ENCODE results near the gene NT5DC3. TPM values are rescaled to one million over a fixed set of nuclear protein-coding genes. Genes with fewer than 3 reads are reported as not detected.

Gene NT5DC3
- total RNA-seq, 1 experiment from 2014 or later = 9.5 TPM

DNA sequence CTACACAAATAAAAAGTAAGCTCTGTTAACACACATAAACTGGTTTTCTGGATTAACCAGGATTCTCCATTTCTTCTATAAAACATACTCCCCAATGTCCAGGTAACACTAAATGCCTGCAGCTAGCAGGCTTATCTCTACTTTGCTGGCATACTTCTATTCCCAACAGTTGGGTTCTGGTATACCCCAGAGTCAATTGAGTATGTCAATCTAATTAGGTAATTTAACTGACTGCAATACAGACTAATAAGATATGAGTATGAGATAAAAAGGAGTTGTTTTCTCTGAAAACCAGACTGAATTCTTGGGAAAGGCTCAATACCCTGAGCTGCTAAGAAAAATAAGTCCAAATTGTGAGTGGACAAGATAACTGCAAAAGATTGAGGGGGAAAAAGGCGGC lies 9.4 kb upstream of the NT5DC3 start:
- TF ChIP-seq, protein P1, sequence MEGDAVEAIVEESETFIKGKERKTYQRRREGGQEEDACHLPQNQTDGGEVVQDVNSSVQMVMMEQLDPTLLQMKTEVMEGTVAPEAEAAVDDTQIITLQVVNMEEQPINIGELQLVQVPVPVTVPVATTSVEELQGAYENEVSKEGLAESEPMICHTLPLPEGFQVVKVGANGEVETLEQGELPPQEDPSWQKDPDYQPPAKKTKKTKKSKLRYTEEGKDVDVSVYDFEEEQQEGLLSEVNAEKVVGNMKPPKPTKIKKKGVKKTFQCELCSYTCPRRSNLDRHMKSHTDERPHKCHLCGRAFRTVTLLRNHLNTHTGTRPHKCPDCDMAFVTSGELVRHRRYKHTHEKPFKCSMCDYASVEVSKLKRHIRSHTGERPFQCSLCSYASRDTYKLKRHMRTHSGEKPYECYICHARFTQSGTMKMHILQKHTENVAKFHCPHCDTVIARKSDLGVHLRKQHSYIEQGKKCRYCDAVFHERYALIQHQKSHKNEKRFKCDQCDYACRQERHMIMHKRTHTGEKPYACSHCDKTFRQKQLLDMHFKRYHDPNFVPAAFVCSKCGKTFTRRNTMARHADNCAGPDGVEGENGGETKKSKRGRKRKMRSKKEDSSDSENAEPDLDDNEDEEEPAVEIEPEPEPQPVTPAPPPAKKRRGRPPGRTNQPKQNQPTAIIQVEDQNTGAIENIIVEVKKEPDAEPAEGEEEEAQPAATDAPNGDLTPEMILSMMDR (IDR thresholded peaks at IDR 0.05; ENCODE audit: insufficient read depth in 1 of 2, low read depth in 1 of 2, low read length in 1 of 2, severe bottlenecking in 1 of 2, unreplicated experiment in 1 of 2) = no peak
- BruUV-seq (replicated peaks) = no TSS peak
- Histone ChIP-seq H3K4me1 (peaks cover 5% of the 10 kb centered on the region; the same call in 1 of the 2 replicates), H3K27me3 (replicated peaks; ENCODE audit: control insufficient read depth, insufficient read depth, low read length) (no peaks in the 10 kb centered on the region; the same call in 1 of the 2 replicates), H3K9me3 (no peaks in the 10 kb centered on the region), H3K36me3 (ENCODE audit: control insufficient read depth, insufficient read depth, low read length) (no peaks in the 10 kb centered on the region), H3K4me3 (ENCODE audit: low read depth, low read length) (no peak overlapping the region)
- Mint-ChIP-seq H3K4me3 (ENCODE audit: unreplicated experiment) (no peak overlapping the region), H3K36me3 (ENCODE audit: insufficient read depth, unreplicated experiment) (no peaks in the 10 kb centered on the region), H3K27ac (ENCODE audit: unreplicated experiment) (no peak overlapping the region), H3K27me3 (ENCODE audit: insufficient read depth, unreplicated experiment) (no peaks in the 10 kb centered on the region), H3K4me1 (ENCODE audit: low read depth, unreplicated experiment) (peaks cover 7% of the 10 kb centered on the region), H3K9me3 (ENCODE audit: unreplicated experiment) (no peaks in the 10 kb centered on the region)
- DNase-seq = no peak
- ChIA-PET POLR2A (no interaction called here), CTCF (no interaction called here)
- intact Hi-C loops (cut with micrococcal nuclease; ENCODE audit: unreplicated experiment) = no loop called here

DNA sequence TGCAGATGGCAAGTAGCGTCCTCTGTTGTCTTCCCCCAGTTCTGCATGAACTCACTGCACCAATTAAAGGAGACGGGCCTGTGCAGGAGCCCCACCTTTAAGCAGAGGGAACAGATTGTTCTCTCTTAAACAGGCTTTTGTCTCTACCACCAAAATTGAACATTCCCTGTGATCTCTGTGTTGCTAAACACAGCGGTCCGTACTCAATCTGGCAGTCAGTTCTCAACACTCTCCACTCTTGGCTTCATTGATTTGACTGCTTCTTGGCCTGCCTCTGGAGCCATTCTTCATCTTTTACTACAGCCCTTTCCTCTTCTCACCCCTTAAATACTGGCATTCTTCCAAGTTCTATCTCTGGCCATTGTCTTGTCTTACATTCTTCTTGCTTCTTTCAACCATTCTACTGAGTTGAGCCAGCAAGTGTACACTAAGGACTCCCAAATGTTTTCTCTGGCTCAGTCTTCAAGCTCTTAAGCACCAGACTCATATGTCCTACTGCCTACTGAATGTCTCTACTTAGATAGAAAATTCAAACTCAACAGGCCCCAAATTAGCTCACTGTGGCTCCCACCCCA lies 8.0 kb upstream of the NT5DC3 start:
- Mint-ChIP-seq H3K9me3 (ENCODE audit: unreplicated experiment) (no peaks in the 10 kb centered on the region), H3K36me3 (ENCODE audit: insufficient read depth, unreplicated experiment) (no peaks in the 10 kb centered on the region), H3K27me3 (ENCODE audit: insufficient read depth, unreplicated experiment) (no peaks in the 10 kb centered on the region), H3K4me3 (ENCODE audit: unreplicated experiment) (no peak overlapping the region), H3K4me1 (ENCODE audit: low read depth, unreplicated experiment) (peaks cover 7% of the 10 kb centered on the region), H3K27ac (ENCODE audit: unreplicated experiment) (no peak overlapping the region)
- Histone ChIP-seq H3K27me3 (replicated peaks; ENCODE audit: control insufficient read depth, insufficient read depth, low read length) (no peaks in the 10 kb centered on the region; the same call in 1 of the 2 replicates), H3K4me1 (peaks cover 5% of the 10 kb centered on the region; the same call in 1 of the 2 replicates), H3K4me3 (ENCODE audit: low read depth, low read length) (no peak overlapping the region), H3K9me3 (no peaks in the 10 kb centered on the region), H3K36me3 (ENCODE audit: control insufficient read depth, insufficient read depth, low read length) (no peaks in the 10 kb centered on the region)
- CTCF ChIA-PET = no interaction called here
- no TSS peak for BruUV-seq (replicated peaks)
- DNase-seq = no peak
- intact Hi-C loops (cut with micrococcal nuclease; ENCODE audit: unreplicated experiment) = no loop called here
- POLR2A ChIA-PET = no interaction called here
- TF ChIP-seq, protein P1 (IDR thresholded peaks at IDR 0.05; ENCODE audit: insufficient read depth in 1 of 2, low read depth in 1 of 2, low read length in 1 of 2, severe bottlenecking in 1 of 2, unreplicated experiment in 1 of 2) = no peak

DNA sequence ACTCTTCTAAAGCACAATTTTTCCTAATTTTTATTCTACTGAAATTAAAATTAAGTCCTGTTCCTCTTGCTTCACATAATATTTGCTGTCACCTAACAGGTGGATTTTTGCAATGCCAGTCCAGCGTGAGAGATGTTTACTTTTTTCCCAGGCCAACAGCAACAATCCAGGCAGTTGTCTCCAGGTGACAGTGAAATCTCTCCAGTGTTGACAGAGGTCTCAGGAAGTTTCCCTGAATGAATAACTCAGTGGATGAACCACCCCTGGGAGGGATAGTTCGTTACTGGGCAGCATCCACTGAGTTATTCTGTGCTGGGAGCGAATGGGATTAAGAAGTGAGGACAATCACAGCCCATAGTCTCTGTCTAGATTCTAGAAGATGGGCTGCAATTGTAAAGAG lies 7.1 kb upstream of the NT5DC3 start:
- ChIA-PET CTCF (no interaction called here), POLR2A (no interaction called here)
- H3K4me1 Mint-ChIP-seq (ENCODE audit: low read depth, unreplicated experiment) = peaks cover 7% of the 10 kb centered on the region
- Histone ChIP-seq H3K36me3 (ENCODE audit: control insufficient read depth, insufficient read depth, low read length) (no peaks in the 10 kb centered on the region), H3K4me1 (peaks cover 5% of the 10 kb centered on the region; the same call in 1 of the 2 replicates), H3K27me3 (replicated peaks; ENCODE audit: control insufficient read depth, insufficient read depth, low read length) (no peaks in the 10 kb centered on the region; the same call in 1 of the 2 replicates), H3K4me3 (ENCODE audit: low read depth, low read length) (no peak overlapping the region), H3K9me3 (no peaks in the 10 kb centered on the region)
- no peaks in the 10 kb centered on the region for H3K27me3 Mint-ChIP-seq (ENCODE audit: insufficient read depth, unreplicated experiment)
- H3K4me3 Mint-ChIP-seq (ENCODE audit: unreplicated experiment) = no peak overlapping the region
- H3K9me3 Mint-ChIP-seq (ENCODE audit: unreplicated experiment) = no peaks in the 10 kb centered on the region
- intact Hi-C loops (cut with micrococcal nuclease; ENCODE audit: unreplicated experiment) = no loop called here
- peak in 1 of 2 experiments; percentile 23 for DNase-seq
- no peak overlapping the region for H3K27ac Mint-ChIP-seq (ENCODE audit: unreplicated experiment)
- no TSS peak for BruUV-seq (replicated peaks)
- H3K36me3 Mint-ChIP-seq (ENCODE audit: insufficient read depth, unreplicated experiment) = no peaks in the 10 kb centered on the region
- TF ChIP-seq, protein P1 (IDR thresholded peaks at IDR 0.05; ENCODE audit: insufficient read depth in 1 of 2, low read depth in 1 of 2, low read length in 1 of 2, severe bottlenecking in 1 of 2, unreplicated experiment in 1 of 2) = no peak
